ENCODE measurements around the gene CNOT6L. TPM values are rescaled to one million over a fixed set of nuclear protein-coding genes. Genes with fewer than 3 reads are reported as not detected.

The CNOT6L gene
- total and polyA plus RNA-seq, 2 of the 13 experiments (the other 11 are each of a cell fraction or from before 2014, with no cell fraction given): 7.9 to 13.5 TPM

DNA sequence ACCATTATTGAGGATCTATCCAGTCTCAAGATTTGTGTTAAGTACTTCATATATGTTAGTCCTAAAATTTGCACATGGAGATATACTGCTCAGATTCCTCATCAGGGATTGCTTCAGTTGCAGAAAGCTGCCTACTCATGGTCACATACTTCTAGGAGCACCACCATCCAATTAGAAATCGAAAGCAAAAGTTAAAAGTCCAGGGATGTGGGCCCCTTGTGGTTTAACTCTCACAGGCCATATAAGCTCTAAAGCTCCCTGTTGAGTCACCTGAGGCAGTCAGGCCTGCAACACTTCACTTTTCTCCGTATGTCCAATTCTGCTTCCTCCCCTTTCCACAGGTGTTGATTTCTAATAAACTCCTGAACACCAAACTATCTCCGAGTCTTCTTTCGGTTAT, 84.2 kb downstream of the CNOT6L start:
- Histone ChIP-seq H3K4me2 (ENCODE audit: low read depth, low read length) (peak overlapping the region; percentile 54), H3K9me3 (ENCODE audit: low read length) (no peaks in the 10 kb centered on the region), H3K27me3 (ENCODE audit: control insufficient read depth in 1 of 2, insufficient read depth in 2 of 2, low read length in 2 of 2) (no peaks in the 10 kb centered on the region), H3K9ac (ENCODE audit: insufficient read depth, low read depth, low read length) (no peak overlapping the region), H2AFZ (ENCODE audit: low read length) (no peak overlapping the region), H4K20me1 (ENCODE audit: insufficient read depth, low read length) (no peaks in the 10 kb centered on the region), H3K27ac (ENCODE audit: extremely low read length, insufficient read depth, low read length) (no peak overlapping the region), H3K4me3 (replicated peaks in 1 of 3; ENCODE audit: insufficient read depth in 1 of 3, low read depth in 2 of 3, low read length in 3 of 3) (peak overlapping the region in 1 of 3 experiments; percentile 20; a peak in 1 of 6 replicates), H3K79me2 (ENCODE audit: insufficient read depth, low read length) (no peaks in the 10 kb centered on the region), H3K36me3 (replicated peaks in 1 of 2; ENCODE audit: control insufficient read depth in 1 of 2, insufficient read depth in 2 of 2, low read length in 2 of 2) (peaks cover 1 to 32% of the 10 kb centered on the region in 2 experiments), H3K4me1 (ENCODE audit: insufficient read depth, low read length) (peaks cover 11% of the 10 kb centered on the region)
- in situ Hi-C loops (cut with HindIII; ENCODE audit: extremely low pct_ligation_motif_present, low pct_unique_long_range_greater_than_20kb): no loop called here
- DNase-seq (ENCODE audit: low spot score): peak; percentile 71
- WGBS (ENCODE audit: low lambda C conversion rate): 41% methylated on average over 4 of the region's 4 CpGs
- ATAC-seq: peak; percentile 98
- no TSS peak for BruUV-seq (replicated peaks)
- peak; percentile 60 for FAIRE-seq
- POLR2A ChIA-PET: no interaction called here
- intact Hi-C loops (cut with micrococcal nuclease; ENCODE audit: unreplicated experiment): no loop called here
- CTCF ChIA-PET (ENCODE audit: low intra/inter-chr PET ratio, low total read pairs): no interaction called here
- TF ChIP-seq ZNF562 (CRISPR knock-in tag; IDR thresholded peaks at IDR 0.05; ENCODE audit: borderline replicate concordance) (no peak), FOSL1 (CRISPR knock-in tag; IDR thresholded peaks at IDR 0.05; ENCODE audit: borderline replicate concordance) (no peak), SRF (IDR thresholded peaks at IDR 0.05; ENCODE audit: low read depth, low read length) (peak; percentile 40; the same call in 1 of the 2 replicates), MLLT10 (CRISPR knock-in tag; IDR thresholded peaks at IDR 0.05) (no peak), ZNF20 (CRISPR knock-in tag; IDR thresholded peaks at IDR 0.05) (no peak), ZNF652 (CRISPR knock-in tag; IDR thresholded peaks at IDR 0.05; ENCODE audit: borderline replicate concordance, low read depth) (peak; percentile 41; the same call in 1 of the 2 replicates), TEAD2 (CRISPR knock-in tag; IDR thresholded peaks at IDR 0.05) (no peak), MIER2 (CRISPR knock-in tag; IDR thresholded peaks at IDR 0.05) (no peak), HNF4G (IDR thresholded peaks at IDR 0.05; ENCODE audit: borderline replicate concordance, low read depth, low read length) (peak; percentile 39; the same call in 1 of the 2 replicates), HNF4G (CRISPR knock-in tag; IDR thresholded peaks at IDR 0.05; ENCODE audit: borderline replicate concordance, low read depth) (no peak), ZFP90 (CRISPR knock-in tag; IDR thresholded peaks at IDR 0.05; ENCODE audit: borderline replicate concordance) (no peak), HIVEP1 (CRISPR knock-in tag; IDR thresholded peaks at IDR 0.05) (no peak), SKI (IDR thresholded peaks at IDR 0.05; ENCODE audit: partially characterized antibody) (no peak), JUNB (CRISPR knock-in tag; IDR thresholded peaks at IDR 0.05; ENCODE audit: borderline replicate concordance) (no peak)
- TF ChIP-seq, protein P1, sequence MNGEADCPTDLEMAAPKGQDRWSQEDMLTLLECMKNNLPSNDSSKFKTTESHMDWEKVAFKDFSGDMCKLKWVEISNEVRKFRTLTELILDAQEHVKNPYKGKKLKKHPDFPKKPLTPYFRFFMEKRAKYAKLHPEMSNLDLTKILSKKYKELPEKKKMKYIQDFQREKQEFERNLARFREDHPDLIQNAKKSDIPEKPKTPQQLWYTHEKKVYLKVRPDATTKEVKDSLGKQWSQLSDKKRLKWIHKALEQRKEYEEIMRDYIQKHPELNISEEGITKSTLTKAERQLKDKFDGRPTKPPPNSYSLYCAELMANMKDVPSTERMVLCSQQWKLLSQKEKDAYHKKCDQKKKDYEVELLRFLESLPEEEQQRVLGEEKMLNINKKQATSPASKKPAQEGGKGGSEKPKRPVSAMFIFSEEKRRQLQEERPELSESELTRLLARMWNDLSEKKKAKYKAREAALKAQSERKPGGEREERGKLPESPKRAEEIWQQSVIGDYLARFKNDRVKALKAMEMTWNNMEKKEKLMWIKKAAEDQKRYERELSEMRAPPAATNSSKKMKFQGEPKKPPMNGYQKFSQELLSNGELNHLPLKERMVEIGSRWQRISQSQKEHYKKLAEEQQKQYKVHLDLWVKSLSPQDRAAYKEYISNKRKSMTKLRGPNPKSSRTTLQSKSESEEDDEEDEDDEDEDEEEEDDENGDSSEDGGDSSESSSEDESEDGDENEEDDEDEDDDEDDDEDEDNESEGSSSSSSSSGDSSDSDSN (CRISPR knock-in tag; IDR thresholded peaks at IDR 0.05): no peak
- TF ChIP-seq, protein P2, sequence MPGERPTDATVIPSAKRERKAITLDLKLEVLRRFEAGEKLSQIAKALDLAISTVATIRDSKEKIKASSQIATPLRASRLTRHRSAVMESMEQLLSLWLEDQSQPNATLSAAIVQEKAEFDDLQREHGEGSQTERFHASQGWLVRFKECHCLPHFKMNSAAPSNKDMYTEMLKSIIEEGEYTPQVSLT (CRISPR knock-in tag; IDR thresholded peaks at IDR 0.05; ENCODE audit: borderline replicate concordance, low read depth): no peak
- TF ChIP-seq, protein P3, sequence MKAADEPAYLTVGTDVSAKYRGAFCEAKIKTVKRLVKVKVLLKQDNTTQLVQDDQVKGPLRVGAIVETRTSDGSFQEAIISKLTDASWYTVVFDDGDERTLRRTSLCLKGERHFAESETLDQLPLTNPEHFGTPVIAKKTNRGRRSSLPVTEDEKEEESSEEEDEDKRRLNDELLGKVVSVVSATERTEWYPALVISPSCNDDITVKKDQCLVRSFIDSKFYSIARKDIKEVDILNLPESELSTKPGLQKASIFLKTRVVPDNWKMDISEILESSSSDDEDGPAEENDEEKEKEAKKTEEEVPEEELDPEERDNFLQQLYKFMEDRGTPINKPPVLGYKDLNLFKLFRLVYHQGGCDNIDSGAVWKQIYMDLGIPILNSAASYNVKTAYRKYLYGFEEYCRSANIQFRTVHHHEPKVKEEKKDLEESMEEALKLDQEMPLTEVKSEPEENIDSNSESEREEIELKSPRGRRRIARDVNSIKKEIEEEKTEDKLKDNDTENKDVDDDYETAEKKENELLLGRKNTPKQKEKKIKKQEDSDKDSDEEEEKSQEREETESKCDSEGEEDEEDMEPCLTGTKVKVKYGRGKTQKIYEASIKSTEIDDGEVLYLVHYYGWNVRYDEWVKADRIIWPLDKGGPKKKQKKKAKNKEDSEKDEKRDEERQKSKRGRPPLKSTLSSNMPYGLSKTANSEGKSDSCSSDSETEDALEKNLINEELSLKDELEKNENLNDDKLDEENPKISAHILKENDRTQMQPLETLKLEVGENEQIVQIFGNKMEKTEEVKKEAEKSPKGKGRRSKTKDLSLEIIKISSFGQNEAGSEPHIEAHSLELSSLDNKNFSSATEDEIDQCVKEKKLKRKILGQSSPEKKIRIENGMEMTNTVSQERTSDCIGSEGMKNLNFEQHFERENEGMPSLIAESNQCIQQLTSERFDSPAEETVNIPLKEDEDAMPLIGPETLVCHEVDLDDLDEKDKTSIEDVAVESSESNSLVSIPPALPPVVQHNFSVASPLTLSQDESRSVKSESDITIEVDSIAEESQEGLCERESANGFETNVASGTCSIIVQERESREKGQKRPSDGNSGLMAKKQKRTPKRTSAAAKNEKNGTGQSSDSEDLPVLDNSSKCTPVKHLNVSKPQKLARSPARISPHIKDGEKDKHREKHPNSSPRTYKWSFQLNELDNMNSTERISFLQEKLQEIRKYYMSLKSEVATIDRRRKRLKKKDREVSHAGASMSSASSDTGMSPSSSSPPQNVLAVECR (CRISPR knock-in tag; IDR thresholded peaks at IDR 0.05; ENCODE audit: borderline replicate concordance): no peak
- TF ChIP-seq, protein P4, sequence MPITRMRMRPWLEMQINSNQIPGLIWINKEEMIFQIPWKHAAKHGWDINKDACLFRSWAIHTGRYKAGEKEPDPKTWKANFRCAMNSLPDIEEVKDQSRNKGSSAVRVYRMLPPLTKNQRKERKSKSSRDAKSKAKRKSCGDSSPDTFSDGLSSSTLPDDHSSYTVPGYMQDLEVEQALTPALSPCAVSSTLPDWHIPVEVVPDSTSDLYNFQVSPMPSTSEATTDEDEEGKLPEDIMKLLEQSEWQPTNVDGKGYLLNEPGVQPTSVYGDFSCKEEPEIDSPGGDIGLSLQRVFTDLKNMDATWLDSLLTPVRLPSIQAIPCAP (CRISPR knock-in tag; IDR thresholded peaks at IDR 0.05; ENCODE audit: low read depth): peak; percentile 83; the same call in 1 of the 2 replicates
